Activated naive CD4-positive, alpha-beta T cell treated with anti-CD3 and anti-CD28 coated beads, Interleukin-2, amount 50 U/mL, for 72 hours (primary cell): ENCODE results near the gene HSPA1B. TPM values are rescaled to one million over a fixed set of nuclear protein-coding genes. Genes with fewer than 3 reads are reported as not detected.
A peak's percentile ranks its signal among the peaks of the same experiment; 100 is the strongest.
"Not testable (repeated sequence)": the region's sequence is repeated elsewhere in the genome, so short reads cannot be mapped to it uniquely, and the experiment has no call there.

Source experiments
- ATAC-seq, 2 donors: fragments of 150-1000 bp; cut with Tn5 transposase; 2 replicates each; pipeline ENCODE4 v1.10.0; 2021; ENCODE audit warnings: mild to moderate bottlenecking in 2 of 2, moderate library complexity in 2 of 2
- DNase-seq, 2 donors: peaks; one replicate each; pipeline ENCODE4 v3.0.0; 2021 to 2022; ENCODE audit warnings: low spot score in 2 of 2
- H3K27ac Mint-ChIP-seq, 2 donors: one replicate each; pipeline ENCODE4 v1.8.0; 2022; ENCODE audit warnings: mild to moderate bottlenecking in 2 of 2, mixed read lengths in 2 of 2
- H3K36me3 Mint-ChIP-seq, 2 donors: one replicate each; pipeline ENCODE4 v1.8.0; 2022; ENCODE audit warnings: mixed read lengths in 2 of 2
- H3K9me3 Mint-ChIP-seq, 2 donors: one replicate each; pipeline ENCODE4 v1.8.0; 2022; ENCODE audit warnings: mixed read lengths in 2 of 2
- total RNA-seq, 2 donors: library from RNA; stranded (reverse); gene quantifications; one replicate each; pipeline ENCODE4 v1.2.3, GENCODE V29; 2022

HSPA1B gene
- total RNA-seq, 2 donors from 2014 or later, result 53.8 to 171 TPM

DNA sequence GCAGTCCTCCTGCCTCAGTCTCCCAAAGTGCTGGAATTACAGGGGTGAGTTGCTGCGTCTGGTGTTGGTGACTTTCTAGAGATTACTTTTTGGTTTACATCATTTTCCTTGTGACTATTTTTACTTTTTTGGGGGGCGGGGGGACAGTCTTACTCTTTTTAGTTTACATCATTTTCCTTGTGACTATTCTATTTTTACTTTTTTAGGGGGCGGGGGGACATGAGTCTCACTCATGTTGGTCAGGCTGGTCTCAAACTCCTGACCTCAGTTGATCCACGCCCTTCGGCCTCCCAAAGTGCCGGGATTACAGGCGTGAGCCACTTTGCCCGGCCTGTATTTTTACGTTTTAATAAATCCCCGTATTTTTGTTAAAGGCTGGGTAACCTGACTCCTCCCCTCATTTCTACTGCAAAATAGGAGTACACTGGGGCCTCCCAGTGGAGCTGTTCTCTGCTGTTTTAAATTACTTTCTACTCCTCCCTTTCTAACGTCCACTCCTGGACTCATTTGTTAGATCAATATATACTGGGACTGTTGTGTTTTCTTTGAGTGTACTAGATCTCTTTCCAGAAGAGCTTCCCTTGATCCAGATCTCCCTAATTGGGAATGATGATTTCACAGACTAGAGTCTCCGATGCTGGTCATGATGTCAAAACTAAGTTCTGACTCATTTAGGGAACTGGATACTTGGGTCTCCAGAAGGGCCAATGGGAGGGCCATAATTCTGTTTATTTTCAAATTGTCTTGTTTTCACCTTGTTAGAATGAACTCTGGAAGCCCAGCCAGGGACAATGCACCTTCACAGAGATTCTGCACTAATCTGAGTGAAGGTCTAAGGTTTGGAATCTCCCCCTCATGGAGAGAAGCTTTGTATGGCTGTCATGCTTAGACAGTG is 9.2 kb downstream of the HSPA1B start:
- ATAC-seq, result no peak
- H3K36me3 Mint-ChIP-seq, result peaks cover 40 to 59% of the 10 kb centered on the region in 2 donors
- H3K9me3 Mint-ChIP-seq, result no peaks in the 10 kb centered on the region
- peak overlapping the region; percentile 96 to 98 for H3K27ac Mint-ChIP-seq
- DNase-seq, result no peak

DNA sequence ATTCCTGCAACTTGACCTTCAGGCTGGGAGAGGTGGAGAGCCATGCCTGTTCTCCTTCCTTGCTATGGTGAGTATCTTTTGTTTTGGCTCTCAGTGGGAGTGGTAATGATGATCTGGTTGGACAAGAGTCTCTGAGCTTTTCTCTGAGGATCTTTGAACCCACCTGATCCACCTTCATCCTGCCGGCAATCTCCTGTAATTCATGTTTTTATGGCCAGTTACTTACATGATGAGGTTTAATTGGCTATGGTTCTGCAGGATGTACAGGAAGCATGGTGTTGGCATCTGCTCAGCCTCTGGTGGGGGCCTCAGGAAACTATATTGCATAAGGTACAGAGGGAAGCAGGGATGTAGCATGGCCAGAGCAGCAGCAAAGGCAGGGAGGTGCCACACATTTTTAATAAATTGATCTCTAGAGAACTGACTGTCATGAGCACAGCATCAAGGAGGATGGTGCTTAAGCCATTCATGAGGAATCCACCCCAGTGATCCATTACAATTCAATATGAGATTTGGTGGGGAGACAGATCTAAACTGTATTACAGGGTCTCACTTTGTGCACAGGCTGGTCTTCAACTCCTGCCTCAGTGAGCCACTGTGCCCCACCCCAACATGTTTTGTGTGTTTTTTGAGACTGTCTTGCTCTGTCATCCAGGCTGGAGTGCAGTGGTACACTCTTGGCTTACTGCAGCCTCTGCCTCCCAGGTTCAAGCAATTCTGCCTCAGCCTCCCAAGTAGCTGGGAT is 10.0 kb downstream of the HSPA1B start:
- Mint-ChIP-seq H3K9me3 (no peaks in the 10 kb centered on the region), H3K36me3 (peaks cover 40 to 59% of the 10 kb centered on the region in 2 donors), H3K27ac (peak overlapping the region; percentile 96 to 98)
- ATAC-seq (no peak), DNase-seq (no peak)

DNA sequence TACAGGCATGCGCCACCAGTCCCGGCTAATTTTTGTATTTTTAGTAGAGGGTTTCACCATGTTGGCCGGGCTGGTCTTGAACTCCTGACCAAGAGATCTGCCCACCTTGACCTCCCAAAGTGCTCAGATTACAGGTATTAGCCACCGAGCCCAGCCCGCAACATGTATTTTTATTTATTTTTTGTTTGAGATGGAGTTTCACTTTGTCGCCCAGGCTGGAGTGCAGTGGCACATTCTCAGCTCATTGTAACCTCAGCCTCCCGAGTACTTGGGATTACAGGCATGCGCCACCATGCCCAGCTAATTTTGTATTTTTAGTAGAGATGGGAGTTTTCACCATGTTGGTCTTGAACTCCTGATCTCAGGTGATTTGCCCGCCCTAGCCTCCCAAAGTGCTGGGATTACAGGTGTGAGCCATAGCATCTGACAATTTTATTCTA is 10.6 kb downstream of the HSPA1B start:
- peak overlapping the region in 1 of 2 donors; percentile 96 for H3K27ac Mint-ChIP-seq

DNA sequence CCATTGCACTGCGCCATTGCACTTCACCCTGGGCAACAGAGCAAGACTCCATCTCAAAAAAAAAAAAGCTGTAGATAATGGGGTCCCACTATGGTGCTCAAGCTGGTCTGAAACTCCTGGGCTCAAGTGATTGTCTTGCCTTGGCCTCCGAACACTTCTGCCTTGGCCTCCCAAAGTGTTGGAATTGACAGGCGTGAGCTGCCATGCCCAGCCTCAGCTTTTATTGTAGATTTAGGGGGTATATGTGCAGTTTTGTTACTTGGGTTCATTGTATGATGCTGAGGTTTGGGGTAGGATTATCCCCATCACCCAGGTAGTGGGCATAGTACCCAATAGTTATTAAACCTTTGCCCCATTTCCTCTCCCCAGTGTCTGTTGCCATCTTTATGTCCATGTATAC is 11.4 kb downstream of the HSPA1B start:
- peaks cover 39 to 59% of the 10 kb centered on the region in 2 donors for H3K36me3 Mint-ChIP-seq
- H3K27ac Mint-ChIP-seq, result no peak overlapping the region
- ATAC-seq, result no peak
- no peak for DNase-seq
- no peaks in the 10 kb centered on the region for H3K9me3 Mint-ChIP-seq

More for the DNA sequence above, 10.6 kb downstream of the HSPA1B start:
- DNase-seq, H3K9me3 Mint-ChIP-seq, ATAC-seq: not testable (repeated sequence)
- peaks cover 40 to 59% of the 10 kb centered on the region in 2 donors for H3K36me3 Mint-ChIP-seq

DNA sequence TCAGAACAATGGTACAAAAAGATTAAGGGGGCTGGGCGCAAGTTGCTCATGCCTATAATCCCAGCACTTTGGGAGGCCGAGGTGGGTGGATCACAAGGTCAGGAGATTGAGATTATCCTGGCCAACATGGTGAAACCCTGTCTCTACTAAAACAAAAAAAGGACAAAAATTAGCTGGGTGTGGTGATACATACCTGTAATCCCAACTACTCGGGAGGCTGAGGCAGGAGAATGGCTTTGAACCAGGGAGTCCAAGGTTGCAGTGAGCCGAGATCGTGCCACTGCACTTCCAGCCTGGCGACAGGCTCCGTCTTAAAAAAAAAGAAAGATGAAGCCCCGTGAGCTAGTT is 12.2 kb downstream of the HSPA1B start:
- not testable (repeated sequence) for ATAC-seq, DNase-seq, H3K9me3 Mint-ChIP-seq, H3K27ac Mint-ChIP-seq
- H3K36me3 Mint-ChIP-seq, result peaks cover 32 to 56% of the 10 kb centered on the region in 2 donors

DNA sequence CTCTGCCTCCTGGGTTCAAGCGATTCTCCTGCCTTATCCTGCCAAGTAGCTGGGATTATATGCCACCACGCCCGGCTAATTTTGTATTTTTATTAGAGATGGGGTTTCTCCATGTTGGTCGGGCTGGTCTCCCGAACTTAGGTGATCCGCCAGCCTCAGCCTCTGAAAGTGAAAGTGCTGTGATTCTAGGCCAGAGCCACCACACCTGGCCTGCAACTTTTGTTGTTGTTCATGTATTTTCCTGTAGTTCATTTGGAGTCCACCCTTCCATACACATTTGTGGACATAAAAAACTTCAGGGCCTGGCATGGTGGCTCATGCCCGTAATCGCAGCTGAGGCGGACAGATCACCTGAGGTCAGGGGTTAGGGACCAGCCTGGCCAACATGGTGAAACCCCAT is 14.5 kb downstream of the HSPA1B start:
- ATAC-seq (no peak), DNase-seq (no peak)
- Mint-ChIP-seq H3K9me3 (no peaks in the 10 kb centered on the region), H3K27ac (peak overlapping the region; percentile 32 to 77), H3K36me3 (peaks cover 11 to 33% of the 10 kb centered on the region in 2 donors)

DNA sequence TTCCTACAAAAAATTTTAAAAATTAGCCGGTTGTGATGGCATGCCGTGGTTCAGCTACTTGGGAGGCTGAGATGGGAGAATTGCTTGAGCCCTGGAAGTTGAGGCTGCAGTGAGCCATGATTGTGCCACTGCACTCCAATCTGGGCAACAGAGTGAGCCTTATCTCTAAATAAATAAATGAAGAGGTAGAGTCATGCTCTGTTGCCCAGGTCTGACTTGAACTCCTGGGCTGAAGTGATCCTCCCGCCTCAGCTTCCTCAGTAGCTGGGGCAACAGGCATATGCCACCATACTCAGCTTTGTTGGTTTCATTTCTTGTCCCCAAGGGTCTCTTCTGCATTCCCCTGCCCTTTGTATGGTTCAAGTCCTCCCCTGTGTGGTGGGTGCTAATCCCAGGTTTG is 17.0 kb downstream of the HSPA1B start:
- Mint-ChIP-seq H3K27ac (no peak overlapping the region), H3K36me3 (peaks cover 0 to 12% of the 10 kb centered on the region in 2 donors), H3K9me3 (no peaks in the 10 kb centered on the region)
- ATAC-seq (peak in 1 of 2 donors; percentile 5), DNase-seq (no peak)

DNA sequence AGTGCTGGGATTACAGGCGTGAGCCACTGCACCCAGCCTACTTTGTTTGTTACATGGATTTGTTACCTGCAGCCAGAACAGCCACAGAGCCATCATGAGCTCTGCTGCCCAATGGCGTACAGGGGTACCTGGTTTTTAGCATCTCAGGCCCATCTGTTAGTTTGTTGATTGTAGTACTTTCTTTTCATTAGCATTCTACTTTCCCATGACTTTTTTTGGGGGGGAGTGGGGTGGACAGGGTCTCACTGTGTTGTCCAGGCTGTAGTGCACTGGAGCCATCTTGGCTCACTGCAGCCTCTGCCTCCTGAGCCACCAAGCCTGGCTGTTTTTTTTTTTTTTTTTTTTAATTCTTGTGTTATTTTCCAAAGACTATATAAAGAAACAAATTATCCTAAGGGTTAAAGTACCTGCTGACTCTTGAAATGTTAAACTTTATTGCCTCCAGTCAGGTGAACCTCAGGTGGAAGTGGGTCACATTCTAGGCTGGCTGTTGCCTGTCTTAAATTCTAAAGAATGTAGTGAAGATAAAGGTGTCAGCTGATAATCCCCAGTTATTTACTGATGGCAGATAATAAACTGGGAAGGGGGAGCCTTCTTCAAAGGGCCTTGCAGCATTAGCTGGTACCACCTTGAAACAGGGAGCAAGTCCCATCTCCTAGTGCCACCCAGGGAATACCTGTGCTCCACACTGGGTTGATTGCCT is 19.9 kb downstream of the HSPA1B start:
- Mint-ChIP-seq H3K27ac (no peak overlapping the region), H3K9me3 (no peaks in the 10 kb centered on the region), H3K36me3 (no peaks in the 10 kb centered on the region)
- DNase-seq, result no peak
- ATAC-seq, result no peak

DNA sequence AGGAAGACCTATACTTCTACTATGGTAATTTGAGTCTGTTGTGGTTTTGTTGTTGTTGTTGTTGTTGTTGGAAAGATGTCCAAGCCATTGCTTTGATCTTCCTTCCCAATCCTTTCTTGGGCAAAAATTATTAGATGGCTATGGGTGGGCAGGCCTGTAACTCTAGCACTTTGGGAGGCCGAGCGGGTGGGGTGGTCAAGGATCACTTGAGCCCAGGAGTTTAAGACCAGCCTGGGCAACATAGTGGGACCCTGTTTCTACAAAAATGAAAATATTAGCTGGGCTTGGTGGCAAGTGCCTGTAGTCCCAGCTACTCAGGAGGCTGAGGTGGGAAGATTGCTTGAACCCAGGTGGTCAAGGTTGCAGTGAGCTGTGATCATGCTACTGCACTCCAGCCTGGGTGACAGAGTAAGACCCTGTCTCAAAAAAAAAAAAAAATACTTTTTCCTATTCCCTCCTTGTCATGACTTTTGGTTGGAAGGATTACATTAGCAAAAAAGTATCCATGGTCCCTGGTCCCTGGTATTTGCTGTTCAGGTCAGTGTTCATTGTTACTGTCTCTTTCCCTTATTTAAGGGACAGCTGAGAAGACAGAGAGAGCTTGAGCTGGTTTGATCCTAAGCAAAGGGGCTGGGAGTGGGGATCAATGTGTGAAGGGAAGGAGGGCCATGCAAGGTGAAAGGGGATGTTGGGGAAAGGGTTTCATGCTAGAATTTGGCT is 23.4 kb downstream of the HSPA1B start:
- ATAC-seq (no peak), DNase-seq (no peak)
- H3K9me3 Mint-ChIP-seq, result no peaks in the 10 kb centered on the region
- no peak overlapping the region for H3K27ac Mint-ChIP-seq
- H3K36me3 Mint-ChIP-seq, result no peaks in the 10 kb centered on the region

DNA sequence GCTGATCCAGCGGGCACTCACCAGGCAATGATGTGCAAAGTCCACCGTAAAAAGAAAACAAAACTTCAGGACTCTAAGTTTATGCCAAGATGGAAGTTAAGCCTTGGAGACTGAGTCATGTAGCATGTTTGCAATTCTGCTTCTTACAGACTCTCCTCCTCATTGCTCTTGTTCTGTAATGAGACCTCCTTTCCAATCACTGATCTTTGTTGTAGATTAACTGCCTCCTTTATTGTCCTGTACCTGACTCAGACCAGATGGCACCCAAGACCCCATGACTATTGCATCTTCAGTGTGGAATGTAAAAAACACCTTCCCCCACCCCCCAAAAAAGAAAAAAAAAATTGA is 23.9 kb downstream of the HSPA1B start:
- H3K9me3 Mint-ChIP-seq, result no peaks in the 10 kb centered on the region
- no peak for ATAC-seq

DNA sequence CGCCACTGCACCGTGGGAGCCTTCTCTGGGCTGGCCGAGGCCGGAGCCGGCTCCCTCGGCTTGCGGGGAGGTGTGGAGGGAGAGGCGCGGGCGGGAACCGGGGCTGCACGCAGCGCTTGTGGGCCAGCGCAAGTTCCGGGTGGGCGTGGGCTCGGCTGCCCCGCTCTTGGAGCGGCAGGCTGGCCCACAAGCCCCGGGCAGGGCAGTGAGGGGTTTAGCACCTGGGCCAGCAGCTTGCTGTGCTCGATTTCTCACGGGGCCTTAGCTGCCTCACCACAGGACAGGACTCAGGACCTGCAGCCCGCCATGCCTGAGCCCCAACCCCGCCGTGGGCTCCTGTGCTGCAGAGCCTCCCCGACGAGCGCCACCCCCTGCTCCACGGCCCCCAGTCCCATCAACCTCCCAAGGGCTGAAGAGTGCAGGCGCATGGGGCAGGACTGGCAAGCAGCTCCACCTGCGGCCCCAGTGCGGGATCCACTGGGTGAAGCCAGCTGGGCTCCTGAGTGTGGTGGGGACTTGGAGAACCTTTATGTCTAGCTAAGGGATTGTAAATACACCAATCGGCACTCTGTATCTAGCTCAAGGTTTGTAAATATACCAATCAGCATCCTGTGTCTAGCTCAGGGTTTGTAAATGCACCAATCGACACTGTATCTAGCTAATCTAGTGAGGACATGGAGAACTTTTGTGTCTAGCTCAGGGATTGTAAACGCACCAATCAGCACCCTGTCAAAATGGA is 24.6 kb downstream of the HSPA1B start:
- H3K36me3 Mint-ChIP-seq, H3K9me3 Mint-ChIP-seq, DNase-seq, H3K27ac Mint-ChIP-seq: not testable (repeated sequence)
- ATAC-seq, result peak in 1 of 2 donors; percentile 18

More for the DNA sequence above, 23.9 kb downstream of the HSPA1B start:
- DNase-seq, result no peak
- Mint-ChIP-seq H3K27ac (no peak overlapping the region), H3K36me3 (no peaks in the 10 kb centered on the region)

DNA sequence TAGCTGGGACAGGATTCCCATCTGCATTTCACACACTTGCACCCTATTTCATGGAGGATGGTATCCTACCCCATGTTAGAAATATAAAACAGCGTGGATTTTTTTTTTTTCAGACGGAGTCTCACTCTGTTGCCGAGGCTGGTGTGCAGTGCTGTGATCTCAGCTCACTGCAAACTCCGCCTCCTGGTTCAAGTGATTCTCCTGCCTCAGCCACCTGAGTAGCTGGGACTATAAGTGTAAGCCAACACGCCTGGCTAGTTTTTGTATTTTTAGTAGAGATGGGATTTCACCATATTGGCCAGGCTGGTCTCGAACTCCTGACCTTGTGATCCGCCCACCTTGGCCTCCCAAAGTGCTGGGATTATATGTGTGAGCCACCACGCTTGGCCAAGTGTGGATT is 30.2 kb downstream of the HSPA1B start:
- not testable (repeated sequence) for H3K9me3 Mint-ChIP-seq, H3K36me3 Mint-ChIP-seq, H3K27ac Mint-ChIP-seq, DNase-seq, ATAC-seq

DNA sequence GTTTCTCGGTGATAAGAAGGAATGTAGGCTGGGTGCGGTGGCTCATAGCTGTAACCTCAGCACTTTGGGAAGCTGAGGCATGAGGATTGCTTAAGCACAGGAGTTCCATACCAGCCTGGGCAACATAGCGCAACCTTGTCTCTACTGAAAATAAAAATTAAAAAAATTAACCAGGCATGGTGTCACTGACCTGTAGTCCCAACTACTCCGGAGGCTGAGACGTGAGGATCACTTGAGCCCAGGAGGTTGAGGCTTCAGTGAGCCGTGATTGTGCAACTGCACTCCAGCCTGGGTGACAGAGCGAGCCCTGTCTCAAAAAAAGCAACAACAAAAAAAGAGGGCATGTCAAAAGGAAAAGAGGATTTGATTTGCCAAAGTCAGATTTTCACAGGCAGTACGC is 31.2 kb downstream of the HSPA1B start:
- H3K27ac Mint-ChIP-seq, result no peak overlapping the region
- DNase-seq (no peak), ATAC-seq (no peak)
- no peaks in the 10 kb centered on the region for H3K9me3 Mint-ChIP-seq
- H3K36me3 Mint-ChIP-seq, result no peaks in the 10 kb centered on the region

DNA sequence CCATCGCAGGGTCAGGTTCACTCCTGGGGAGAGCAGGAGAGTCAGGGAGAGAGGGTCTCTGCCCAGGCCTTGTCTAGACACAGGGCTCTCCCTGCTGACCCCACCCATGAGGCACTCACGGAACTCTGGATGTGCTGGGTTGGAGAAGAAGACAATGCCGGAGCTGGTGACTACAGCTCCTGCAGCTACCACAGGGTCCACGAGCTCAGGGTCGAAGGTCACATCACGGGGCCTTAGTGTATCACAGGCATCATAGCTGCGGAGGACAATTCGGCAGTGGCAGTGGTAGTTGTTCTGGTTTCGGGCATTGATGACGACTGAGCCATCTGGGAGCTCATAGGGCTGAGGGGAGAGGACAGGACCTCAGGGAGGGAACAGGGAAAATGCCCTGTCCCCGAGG is 32.4 kb downstream of the HSPA1B start:
- no peak for ATAC-seq
- no peak for DNase-seq
- no peaks in the 10 kb centered on the region for H3K36me3 Mint-ChIP-seq
- H3K27ac Mint-ChIP-seq, result peak overlapping the region in 1 of 2 donors; percentile 29
- no peaks in the 10 kb centered on the region for H3K9me3 Mint-ChIP-seq

DNA sequence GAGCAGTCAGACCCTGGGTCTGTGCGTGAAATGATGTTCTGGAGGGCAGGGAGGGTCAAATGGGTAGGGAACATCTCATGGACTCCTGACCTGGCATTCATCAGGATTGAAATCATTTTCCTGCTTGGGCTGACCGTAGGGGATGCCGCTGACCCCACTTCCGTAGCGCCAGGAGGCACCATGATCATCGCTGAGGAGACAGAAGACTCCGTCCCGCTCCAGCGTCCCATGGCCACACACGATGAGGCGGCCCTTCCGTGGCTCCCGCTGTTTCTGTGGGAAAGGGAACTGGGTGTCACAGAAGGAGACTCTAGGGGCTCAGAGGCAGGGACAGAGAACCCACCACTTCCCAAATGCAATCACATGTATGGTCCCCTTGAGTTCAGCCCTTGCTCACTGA is 32.8 kb downstream of the HSPA1B start:
- Mint-ChIP-seq H3K9me3 (no peaks in the 10 kb centered on the region), H3K27ac (peak overlapping the region in 1 of 2 donors; percentile 29), H3K36me3 (no peaks in the 10 kb centered on the region)
- no peak for DNase-seq
- no peak for ATAC-seq

DNA sequence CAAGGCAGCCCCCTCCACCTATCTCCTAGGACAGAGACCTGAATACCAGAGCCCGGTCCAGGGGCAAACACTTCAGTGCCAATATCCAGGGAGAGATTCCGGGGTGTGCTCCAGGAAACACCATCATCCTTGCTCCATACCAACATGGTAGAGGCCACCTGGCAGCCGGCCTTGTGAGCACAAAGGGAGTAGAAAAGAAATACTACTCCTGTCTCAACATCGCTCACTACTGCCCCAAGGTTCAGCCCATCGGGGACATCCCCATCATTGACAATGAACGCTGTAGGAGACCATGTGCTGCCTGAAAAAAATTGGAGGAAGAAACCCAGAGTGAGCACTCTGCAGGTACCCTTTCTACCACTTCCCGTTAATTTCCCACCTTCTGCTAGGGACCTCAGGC is 33.6 kb downstream of the HSPA1B start:
- ATAC-seq, result no peak
- Mint-ChIP-seq H3K27ac (peak overlapping the region in 1 of 2 donors; percentile 92), H3K36me3 (no peaks in the 10 kb centered on the region), H3K9me3 (no peaks in the 10 kb centered on the region)
- no peak for DNase-seq
